Stimulated activated CD4-positive, alpha-beta T cell treated with anti-CD3 and anti-CD28 coated beads, Interleukin-2, amount 100 ng/mL, for 48 hours (primary cell): ENCODE data around the gene LSR.

Source experiments
- DNase-seq, 2 donors: peaks; one replicate each; pipeline ENCODE4 v3.0.0-alpha.2; 2020

Gene LSR, protein sequence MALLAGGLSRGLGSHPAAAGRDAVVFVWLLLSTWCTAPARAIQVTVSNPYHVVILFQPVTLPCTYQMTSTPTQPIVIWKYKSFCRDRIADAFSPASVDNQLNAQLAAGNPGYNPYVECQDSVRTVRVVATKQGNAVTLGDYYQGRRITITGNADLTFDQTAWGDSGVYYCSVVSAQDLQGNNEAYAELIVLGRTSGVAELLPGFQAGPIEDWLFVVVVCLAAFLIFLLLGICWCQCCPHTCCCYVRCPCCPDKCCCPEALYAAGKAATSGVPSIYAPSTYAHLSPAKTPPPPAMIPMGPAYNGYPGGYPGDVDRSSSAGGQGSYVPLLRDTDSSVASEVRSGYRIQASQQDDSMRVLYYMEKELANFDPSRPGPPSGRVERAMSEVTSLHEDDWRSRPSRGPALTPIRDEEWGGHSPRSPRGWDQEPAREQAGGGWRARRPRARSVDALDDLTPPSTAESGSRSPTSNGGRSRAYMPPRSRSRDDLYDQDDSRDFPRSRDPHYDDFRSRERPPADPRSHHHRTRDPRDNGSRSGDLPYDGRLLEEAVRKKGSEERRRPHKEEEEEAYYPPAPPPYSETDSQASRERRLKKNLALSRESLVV

DNA sequence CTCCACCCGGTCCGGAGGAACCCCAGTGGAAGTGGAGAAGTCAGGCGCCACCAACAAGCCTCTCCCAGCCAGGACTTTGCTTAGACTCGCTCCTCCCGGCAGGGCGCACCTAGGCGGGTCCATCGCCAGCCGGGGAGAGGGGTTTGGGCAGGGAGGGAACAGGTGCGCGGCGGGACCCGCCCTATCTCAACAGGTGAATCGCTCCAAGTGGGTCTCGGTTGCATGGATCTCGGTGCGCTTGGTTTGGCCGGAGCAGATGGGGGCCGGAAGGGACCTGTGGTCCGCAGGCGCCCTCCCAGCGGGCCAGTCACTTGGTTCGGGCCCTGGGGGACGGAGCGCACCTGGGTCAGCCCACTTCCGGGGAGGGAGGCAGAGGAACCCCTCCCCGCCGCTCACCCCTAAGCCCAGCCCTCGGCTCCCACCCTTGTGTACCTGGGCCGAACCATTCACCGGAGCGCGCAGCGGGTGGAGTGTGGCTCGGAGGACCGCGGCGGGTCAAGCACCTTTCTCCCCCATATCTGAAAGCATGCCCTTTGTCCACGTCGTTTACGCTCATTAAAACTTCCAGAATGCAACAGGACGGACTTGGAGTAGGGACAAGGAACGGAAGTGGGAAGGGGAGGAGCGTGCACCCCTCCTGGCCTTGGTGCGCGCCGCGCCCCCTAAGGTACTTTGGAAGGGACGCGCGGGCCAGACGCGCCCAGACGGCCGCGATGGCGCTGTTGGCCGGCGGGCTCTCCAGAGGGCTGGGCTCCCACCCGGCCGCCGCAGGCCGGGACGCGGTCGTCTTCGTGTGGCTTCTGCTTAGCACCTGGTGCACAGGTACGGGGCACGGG, at the start of gene LSR:
Gene LSR, plus strand, starts transcription at position 693 of the 836 bp plus-strand sequence. Its CDS starts 21 bp downstream, at position 714.
- peak; percentile 49 to 54 for DNase-seq

DNA sequence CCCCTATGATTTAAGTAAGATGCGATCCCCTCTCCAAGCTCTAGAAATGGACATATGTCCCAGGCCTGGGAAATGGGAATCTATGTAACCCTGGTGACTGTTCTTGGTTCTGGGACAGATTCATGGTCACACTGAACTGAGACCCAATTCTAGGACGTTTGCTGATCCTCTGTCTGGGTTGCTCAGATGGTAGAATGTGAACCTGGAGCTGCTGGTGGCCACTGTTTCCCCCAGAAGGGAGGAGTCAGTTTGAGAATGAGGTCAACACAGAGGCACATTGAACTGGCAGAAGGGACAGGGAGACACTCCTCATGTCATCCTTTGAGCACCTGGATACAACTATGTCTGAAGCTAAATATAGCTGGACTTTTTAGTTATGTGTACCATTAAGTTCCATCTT, 49.3 kb upstream of the LSR start:
- no peak for DNase-seq

DNA sequence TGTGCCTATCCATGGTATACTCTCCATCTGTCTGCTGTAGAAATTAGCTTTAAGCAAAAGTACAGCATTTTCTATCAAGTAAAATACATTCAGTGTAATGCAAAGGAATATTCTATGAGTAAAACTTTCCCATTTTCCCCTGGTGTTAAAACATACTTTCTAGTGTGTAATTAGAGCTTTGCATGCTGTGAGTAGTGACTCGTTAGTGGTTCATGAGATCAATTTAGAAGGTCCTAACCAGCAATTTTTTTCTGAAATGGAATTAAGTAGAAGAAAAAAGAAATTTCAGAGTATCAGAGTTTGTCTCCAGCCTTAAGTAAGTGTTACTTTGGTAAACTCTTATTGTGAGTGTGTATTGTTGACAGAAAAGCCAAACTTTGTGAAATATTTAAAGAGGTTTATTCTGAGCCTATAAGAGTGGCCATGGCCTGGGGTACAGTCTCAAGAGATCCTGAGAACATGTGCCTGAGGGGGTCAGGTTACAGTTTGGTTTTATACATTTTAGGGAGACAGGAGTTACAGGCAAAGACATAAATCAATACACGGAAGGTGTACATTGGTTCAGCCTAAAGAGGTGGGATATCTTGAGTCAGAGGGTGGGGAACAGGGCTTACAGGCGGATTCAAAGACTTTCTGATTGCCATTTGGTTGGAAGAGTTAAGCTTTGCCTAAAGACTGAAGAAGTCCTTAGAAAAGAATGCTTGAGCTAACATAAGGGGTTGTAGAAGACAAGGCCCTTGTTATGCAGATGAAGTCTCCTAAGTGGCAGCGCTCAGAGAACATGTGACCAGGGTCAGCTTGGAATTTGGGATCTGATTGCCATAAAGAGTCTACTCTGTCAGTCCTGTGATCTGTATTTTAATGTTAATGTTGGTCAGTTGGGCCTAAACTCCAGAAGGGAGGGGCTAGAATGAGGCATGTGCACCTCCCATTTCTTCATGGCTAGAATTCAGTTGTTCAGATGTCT, 45.8 kb upstream of the LSR start:
- no peak for DNase-seq

DNA sequence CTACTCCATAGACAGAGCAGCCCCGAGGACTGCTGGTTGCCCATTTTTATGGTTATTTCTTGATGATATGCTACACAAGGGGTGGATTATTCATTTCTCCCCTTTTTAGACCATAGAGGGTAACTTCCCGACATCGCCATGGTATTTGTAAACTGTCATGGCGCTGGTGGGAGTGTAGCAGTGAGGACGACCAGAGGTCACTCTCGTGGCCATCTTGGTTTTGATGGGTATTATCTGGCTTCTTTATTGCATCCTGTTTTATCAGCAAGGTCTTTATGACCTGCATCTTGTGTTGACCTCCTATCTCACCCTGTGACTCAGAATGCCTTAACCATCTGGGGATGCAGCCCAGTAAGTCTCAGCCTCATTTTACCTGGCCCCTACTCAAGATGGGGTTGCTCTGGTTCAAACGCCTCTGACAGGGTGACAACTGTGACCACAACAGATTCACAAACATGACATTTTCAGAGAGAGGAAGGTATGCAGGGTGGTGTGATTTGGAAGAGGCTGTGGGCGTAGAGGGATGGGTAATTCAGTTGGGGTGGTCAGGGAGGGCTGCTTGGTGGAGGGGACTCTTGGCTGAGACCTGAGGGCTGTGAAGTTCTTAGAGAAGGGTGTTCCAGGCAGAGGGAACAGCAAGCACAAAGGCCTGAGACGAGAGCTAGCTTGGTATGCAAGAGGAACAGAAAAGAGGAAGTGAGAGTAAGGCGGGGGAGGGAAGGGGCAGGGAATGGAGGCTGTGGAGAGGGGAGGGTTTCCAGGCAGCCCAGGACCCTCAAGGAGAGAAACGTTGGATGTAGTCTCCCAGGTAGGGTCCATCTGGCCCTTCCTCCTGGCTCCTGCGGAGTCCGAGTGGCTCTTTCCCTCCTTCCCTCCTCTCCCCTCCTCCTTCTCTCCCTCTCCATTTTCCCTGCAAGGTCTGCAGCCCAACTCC, 43.7 kb upstream of the LSR start:
- DNase-seq, result no peak

DNA sequence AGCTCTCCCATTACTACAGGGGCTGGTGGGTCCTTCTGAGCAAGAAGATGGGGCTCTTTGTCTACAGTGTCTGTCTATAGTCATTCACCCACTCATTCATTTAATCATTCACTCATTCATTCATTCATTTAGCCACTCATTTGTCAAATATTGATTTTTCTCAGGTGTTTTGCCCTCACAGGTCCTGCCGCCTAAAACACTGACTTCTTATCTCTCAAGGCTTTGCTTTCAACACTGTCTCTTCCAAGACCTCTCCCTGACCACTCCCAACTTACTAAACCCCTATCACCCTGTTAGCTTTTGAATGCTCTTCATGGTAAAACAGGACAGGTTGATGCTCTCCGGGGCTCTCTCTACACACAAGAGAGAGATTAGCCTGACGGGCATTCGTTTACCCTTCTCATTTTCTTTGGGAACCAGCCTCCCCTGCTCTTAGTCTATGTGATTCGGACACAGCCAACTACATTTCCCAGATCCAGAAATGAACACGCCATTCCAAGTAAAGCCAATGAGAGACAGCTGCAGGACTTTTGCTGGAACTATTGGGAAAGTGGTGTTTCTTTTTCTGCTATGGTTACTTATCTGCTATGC, 43.0 kb upstream of the LSR start:
- DNase-seq, result no peak

DNA sequence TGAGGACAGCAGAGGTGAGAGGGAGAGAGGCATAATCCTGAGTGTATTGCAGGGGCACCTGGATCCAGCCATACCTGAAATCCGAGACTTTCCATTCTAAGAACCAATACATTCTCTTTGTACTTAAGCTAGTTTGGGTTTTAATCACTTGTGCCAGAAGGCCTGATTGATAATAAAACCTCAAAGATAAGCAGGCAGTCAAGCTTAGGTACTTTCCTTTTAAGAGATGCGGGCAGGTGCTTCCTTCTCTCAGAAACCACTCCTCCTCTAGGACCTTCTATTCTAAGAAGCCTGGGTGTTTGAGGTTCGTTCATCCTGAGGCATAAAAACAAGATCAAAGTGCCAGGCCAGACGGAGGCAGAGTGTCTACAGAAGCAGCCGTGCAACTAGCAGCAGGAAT, 42.4 kb upstream of the LSR start:
- DNase-seq, result no peak

DNA sequence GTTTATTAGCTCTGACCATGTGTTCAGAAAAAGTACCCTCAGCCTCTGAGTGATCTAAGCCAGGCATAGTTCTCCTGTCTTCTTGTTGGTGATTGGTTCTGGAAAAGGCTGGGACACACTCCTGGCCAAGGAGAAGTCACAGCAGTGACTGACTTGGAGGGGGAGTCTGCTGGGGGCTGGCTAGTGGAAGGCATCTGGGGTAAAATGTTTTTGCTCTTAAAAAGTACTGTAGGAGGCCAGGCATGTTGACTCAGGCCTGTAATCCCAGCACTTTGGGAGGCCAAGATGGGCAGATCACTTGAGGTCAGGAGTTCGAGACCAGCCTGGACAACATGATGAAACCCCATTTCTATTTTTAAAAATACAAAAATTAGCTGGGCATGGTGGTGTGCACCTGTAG, 41.9 kb upstream of the LSR start:
- no peak for DNase-seq

DNA sequence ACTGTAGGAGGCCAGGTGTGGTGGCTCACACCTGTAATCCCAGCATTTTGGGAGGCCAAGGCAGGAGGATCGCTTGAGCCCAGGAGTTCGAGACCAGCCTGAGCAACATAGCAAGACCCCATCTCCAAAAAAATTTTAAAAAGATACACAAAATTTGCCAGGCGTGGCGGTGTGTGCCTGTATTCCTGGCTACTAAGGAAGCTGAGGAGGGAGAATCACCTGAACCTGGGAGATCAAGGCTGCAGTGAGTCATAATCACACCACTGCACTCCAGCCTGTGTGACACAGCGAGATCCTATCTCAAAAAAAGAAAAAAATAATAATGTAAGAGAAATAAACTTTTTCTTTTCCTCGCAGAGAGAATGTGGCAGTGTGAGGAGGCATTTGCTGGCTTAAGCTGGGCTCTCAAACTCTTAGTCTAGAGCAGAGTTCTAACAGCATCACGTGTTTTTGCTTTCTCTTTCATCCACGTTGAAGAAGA, 41.4 kb upstream of the LSR start:
- no peak for DNase-seq

DNA sequence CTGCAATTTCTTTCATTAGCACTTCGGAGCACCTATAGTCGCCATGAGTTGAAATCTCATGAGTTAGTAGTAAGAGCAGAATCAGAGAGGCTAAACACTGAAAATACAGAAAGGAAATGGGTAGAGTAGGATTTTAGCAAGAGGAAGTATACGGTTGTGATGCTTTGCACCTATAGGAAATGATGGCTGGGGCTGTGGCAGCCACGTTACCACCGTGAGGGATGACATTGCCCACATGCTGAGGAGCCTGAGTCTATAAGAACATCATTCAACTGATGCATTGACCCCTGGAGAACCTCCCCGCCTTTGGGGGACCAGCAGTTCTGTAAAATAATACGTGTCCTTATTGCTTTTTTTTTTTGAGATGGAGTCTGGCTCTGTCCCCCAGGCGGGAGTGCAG, 40.7 kb upstream of the LSR start:
- DNase-seq, result no peak

DNA sequence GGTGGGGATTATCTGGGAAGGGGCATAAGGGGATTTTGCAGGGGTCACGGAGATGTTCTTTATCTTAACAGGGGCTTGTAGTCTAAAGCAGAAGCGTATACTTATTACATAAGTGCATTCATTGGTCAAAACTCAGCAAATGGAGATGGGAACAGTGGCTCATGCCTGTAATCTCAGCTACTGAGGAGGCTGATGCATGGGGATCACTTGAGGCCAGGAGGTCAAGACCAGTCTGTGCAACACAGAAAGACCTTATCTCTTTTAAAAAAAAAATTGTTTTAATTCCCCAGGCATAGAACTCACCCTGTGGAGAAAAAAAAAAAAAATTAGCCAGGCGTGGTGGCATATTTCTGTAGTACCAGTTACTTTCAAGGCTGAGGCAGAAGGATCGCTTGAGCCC, 39.2 kb upstream of the LSR start:
- DNase-seq, result no peak

DNA sequence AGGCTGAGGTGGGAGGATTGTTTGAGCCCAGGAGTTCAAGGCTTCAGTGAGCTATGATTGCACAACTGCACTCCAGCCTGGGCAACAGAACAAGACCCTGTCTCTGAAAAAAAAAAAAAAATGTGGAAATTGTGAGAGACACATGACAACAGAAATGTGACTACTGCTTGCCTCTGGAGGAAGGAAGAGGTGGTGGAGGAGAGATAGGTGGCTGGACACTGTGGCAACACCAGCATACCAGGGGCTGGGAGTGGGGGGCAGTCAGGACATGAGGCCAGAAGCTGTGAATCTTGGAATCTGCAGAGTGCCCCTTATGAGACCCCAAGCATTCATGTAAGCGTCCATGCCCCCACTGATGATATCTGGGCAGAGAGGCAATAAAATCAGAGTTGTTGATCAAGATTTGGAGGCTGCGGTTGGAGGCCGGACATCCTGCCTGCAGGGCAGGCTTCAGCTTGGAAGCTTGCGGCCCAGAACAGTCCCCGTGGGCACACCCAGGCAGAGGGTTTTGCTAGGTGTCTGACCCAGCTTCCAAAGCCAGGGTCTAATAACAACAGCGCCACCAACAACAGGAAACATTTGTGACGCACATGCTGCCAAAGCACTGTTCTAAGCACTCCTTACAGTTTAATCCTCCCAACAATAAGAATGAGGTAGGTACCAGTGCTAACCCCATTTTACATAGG, 37.1 kb upstream of the LSR start:
- DNase-seq, result no peak

DNA sequence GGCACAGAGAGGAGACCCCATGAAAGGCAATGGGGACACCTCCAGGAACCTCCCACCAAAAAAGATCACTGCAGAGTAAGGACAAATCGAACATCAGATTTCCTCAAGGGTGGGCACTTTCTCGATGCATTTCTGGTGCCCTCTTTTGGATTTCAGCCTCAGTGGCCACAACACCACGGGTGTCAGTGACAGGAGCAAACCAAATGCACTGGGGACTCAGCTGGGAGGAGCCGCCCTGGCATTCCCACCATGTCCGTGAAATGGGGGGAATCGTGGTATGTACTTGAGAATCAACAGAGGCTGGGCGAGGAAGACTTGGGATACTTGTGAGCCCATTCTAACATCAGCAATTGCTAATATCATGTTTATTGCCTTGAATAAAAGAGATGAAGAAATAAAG, 36.6 kb upstream of the LSR start:
- DNase-seq, result no peak

DNA sequence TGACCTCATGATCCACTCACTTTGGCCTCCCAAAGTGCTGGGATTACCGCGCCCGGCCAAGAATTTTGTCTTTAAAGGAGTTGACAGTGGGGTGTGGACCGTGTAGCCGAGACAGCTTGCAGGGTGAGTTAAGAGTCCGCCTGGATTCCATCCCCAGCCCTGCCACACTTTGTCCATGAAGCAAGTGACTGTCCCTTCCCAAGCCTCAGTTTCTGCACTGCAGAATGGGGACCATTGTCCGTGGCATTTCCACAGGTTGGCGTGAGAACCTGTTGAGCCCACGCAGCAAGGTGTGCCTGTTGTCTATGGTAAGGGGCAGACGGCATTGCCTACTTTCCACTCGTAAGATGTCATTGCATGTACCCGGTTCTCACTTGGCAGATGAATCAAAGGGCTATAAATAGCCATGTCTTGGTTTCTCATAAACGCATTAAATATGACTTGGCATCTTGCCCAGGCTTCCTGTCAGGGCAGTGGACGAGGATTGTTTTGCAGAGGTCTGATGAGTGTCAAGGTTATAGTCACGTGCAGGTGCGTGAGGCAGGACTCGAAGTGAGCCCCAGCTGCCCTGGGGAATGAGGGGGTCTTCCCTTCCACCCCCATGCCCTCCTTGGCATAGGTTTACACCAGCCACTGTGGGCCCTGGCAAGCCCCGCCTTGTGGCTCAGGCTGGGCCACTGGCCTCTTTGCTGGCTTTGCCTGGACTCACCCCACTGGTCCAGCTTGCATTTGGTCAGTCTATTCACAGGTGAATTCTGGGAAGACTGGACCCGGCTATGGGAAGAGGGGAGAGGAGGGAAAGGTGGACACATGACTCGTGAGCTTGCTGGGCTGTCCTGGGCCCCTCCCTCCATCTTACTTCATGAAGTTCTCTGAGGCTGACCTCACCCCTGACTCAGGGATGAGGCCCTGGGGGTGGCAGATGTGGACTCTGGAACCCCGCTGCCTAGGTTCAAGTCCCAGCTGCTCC, 34.9 kb upstream of the LSR start:
- DNase-seq, result peak; percentile 69

DNA sequence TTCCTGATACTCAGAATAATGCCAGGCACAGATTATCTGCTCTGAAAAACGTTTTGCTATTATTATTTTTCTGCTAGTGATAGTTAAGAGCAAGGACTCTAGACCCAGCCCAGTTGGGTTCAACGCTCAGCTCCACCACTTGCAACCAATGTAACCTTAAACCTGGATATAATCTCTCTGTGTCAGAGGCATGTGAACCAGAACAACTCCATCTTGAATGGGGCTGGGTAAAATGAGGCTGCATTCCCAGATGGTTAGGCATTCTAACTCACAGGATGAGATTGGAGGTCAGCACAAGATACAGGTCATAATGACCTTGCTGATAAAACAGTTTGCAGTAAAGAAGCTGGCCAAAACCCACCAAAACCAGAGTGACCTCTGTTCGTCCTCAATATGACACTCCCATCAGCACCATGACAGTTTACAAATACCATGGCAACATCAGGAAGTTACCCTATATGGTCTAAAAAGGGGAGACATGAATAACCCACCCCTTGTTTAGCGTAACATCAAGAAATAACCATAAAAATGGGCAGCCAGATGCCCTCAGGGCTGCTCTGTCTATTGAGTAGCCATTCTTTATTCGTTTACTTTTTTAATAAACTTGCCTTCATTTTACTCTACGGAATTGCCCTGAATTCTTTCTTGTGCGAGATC, 33.9 kb upstream of the LSR start:
- no peak for DNase-seq

DNA sequence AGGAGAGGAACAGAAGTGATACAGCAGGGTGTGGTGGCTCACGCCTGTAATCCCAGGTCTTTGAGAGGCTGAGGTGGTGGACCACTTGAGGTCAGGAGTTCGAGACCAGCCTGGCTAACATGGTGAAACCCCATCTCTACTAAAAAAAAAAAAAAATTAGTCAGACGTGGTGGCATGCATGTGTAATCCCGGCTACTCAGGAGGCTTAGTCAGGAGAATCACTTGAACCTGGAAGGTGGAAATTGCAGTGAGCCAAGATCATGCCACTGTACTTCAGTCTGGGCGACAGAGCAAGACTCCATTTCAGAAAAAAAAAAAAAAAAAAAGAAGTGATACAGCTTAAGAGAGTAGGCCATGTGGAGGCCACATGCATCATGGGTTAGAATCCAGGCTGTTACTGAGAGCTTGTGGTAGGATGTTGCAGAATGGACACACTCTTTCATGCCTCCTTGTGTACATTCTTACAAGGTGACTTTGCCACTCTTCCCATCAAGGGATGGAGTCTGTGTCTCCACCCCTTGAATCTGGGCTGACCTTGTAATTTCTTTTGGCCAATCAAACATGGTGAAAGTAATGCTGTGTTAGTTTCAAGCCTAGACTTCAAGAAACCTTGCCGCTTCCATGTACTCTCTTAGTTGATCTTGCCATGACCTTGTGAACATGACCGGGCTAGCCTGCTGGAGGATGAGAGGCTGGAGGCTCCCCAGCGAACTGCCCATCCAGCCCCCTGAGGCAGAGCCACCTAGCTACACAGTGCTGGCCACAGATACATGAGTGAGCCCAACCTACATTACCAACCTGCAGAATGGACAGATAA, 32.6 kb upstream of the LSR start:
- no peak for DNase-seq

DNA sequence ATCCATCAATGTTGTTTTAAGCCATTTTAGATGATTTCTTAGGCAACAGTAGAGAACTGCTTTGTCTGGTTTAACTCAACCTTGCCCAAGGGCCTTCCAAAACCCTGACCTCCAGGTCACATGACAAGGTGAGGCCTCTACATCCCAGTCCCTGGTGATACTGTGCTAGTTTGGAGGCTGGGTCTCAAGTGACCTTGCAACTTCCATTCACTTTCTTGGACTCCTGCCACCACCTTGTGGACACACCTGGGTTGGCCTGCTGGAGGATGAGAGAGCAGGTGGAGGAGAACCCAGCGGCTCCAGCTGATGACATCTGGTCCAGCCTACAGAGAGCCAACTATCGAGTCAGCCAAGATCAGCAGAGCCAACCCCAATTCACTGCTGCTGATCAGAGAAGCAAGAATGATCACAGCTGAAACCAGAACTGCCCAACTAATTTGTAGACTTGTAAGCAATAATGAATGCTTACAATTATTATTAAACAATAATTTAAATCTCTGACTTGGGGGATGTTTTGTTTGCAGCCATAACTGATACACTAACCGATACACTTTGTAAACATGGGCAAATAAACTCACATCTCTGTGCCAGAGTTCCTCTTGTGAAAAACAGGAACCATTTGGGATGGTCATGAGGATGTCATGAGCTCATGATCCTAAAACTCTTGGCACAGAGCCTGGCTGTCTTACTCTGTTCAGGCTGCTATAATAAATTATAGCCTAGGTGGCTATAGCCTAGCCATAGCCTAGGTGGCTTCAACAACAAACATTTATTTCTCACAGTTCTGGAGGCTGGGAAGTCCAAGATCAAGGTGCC, 31.8 kb upstream of the LSR start:
- no peak for DNase-seq

DNA sequence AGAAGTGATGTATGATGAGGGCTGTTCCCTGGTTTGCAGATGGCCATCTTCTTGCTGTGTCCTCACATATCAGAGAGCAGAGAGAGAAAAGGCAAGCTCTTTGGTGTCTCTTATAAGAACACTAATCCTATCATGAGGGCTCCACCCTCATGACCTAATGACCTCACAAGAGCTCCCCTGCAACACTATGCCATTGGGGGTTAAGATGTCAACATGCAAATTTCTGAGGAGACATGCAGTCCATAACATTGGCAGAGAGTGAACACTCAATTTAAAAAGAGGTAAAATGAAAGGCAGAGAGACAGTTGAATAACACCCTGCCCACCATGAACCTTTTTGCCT, 31.2 kb upstream of the LSR start:
- DNase-seq, result no peak
